ENCODE data around the gene ASIC3. TPM values are rescaled to one million over a fixed set of nuclear protein-coding genes. Genes with fewer than 3 reads are reported as not detected.

The ASIC3 gene
- total RNA-seq: under 0.01 and 0.26 TPM in 2 replicates

DNA sequence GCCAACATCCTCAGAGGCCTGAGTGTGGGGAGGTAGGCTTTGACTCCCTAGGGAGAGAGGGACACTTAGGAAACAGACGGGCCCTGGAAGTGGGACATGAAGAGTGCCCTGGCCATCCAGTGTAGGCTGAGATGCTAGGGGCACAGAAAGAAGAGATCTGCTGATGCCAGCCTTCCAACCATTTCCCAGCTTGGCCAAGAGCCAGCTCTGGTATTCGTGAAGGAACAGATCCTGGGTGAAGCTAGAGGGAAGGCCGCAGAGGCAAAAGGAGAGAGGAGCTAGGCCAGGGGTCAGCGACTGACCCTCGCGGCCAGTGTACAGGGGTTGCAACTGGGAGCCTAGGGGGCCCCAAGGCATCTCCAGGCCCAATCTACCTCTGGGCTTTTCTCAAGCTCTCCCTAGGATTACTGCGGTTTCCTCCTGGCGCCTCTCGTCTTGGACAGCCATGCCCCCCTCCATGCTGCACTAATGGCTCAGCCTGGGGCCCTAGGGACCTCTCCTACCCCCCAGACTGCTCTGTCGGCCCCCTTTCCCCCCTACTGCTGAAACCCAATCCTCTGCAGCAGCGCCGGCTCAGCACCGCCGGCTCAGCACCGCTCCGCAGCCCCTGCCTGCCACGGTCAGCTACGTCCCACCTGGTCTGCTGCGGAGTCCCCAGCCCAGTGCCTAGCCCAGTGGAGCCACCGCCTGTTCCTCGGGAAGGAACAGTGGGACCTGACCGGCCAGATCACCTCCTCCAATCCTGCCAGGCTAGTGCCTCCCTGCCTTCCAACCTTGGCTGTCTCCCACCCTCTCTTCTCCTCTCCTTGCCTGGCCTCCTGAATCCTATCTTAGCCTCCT, at the start of gene ASIC3:
ASIC3 (plus strand) TSS at position 556 of the 840 bp plus-strand sequence. CDS start 355 bp downstream, outside the sequence.
- FAIRE-seq (no peak), DNase-seq (ENCODE audit: low read depth) (no peak)
- TF ChIP-seq, protein P1, sequence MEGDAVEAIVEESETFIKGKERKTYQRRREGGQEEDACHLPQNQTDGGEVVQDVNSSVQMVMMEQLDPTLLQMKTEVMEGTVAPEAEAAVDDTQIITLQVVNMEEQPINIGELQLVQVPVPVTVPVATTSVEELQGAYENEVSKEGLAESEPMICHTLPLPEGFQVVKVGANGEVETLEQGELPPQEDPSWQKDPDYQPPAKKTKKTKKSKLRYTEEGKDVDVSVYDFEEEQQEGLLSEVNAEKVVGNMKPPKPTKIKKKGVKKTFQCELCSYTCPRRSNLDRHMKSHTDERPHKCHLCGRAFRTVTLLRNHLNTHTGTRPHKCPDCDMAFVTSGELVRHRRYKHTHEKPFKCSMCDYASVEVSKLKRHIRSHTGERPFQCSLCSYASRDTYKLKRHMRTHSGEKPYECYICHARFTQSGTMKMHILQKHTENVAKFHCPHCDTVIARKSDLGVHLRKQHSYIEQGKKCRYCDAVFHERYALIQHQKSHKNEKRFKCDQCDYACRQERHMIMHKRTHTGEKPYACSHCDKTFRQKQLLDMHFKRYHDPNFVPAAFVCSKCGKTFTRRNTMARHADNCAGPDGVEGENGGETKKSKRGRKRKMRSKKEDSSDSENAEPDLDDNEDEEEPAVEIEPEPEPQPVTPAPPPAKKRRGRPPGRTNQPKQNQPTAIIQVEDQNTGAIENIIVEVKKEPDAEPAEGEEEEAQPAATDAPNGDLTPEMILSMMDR (IDR thresholded peaks at IDR 0.05; ENCODE audit: insufficient read depth, low read length, severe bottlenecking): no peak
- H3K27me3 ChIP-seq (ENCODE audit: control insufficient read depth, insufficient read depth, low read length): peaks cover 6% of the 10 kb centered on the region
- H3K4me3 ChIP-seq (ENCODE audit: low read depth, low read length): no peak within 1 kb of the TSS
- H3K36me3 ChIP-seq (ENCODE audit: control insufficient read depth, insufficient read depth, low read length): peaks cover 2% of the 10 kb centered on the region

DNA sequence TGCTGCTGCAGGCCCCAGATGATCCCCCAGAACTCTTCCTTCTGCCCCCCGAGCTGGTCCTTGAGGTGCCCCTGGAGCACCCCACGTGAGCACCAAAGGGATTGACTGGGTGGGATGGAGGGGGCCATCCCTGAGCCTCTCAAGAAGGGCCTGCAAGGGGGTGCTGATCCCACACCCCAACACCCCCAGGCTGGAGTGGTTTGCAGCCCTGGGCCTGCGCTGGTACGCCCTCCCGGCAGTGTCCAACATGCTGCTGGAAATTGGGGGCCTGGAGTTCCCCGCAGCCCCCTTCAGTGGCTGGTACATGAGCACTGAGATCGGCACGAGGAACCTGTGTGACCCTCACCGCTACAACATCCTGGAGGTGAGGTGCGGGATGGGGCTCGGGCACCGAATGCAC, 49.3 kb upstream of the ASIC3 start:
- FAIRE-seq (no peak), DNase-seq (ENCODE audit: low read depth) (no peak)
- TF ChIP-seq, protein P1 (IDR thresholded peaks at IDR 0.05; ENCODE audit: insufficient read depth, low read length, severe bottlenecking): no peak
- no peaks in the 10 kb centered on the region for H3K36me3 ChIP-seq (ENCODE audit: control insufficient read depth, insufficient read depth, low read length)
- no peak overlapping the region for H3K4me3 ChIP-seq (ENCODE audit: low read depth, low read length)
- no peaks in the 10 kb centered on the region for H3K27me3 ChIP-seq (ENCODE audit: control insufficient read depth, insufficient read depth, low read length)

DNA sequence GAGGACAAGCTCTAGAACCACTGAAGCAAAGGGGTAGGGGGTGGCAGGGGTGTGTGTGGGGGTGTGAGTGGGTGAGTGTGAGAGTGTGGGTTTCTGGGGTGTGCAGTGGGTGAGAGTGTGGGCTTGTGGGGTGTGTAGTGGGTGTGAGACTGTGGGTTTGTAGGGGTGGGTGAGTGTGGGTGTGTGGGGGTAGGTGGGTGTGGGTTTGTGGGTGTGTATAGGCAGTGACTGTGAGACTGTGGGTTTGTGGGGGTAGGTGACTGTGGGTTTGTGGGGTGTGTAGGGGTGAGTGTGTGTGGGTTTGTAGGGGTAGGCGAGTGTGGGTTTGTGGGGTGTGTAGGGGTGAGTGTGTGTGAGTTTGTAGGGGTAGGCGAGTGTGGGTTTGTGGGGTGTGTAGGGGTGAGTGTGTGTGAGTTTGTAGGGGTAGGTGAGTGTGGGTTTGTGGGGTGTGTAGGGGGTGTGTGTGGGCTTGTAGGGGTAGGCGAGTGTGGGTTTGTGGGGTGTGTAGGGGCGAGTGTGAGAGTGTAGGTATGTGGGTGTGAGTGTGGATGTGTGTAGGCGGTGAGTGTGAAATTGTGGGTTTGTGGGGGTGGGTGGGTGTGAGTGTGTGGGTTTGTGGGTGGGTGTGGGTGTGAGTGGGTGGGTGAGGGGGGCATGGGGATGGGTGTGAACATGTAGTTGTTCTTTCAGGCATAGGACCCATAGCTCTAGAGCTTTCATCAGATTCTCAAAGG, 48.7 kb upstream of the ASIC3 start:
- DNase-seq (ENCODE audit: low read depth): no peak
- Histone ChIP-seq H3K36me3 (ENCODE audit: control insufficient read depth, insufficient read depth, low read length) (no peaks in the 10 kb centered on the region), H3K27me3 (ENCODE audit: control insufficient read depth, insufficient read depth, low read length) (no peaks in the 10 kb centered on the region), H3K4me3 (ENCODE audit: low read depth, low read length) (no peak overlapping the region)
- FAIRE-seq: no peak
- TF ChIP-seq, protein P1 (IDR thresholded peaks at IDR 0.05; ENCODE audit: insufficient read depth, low read length, severe bottlenecking): no peak

DNA sequence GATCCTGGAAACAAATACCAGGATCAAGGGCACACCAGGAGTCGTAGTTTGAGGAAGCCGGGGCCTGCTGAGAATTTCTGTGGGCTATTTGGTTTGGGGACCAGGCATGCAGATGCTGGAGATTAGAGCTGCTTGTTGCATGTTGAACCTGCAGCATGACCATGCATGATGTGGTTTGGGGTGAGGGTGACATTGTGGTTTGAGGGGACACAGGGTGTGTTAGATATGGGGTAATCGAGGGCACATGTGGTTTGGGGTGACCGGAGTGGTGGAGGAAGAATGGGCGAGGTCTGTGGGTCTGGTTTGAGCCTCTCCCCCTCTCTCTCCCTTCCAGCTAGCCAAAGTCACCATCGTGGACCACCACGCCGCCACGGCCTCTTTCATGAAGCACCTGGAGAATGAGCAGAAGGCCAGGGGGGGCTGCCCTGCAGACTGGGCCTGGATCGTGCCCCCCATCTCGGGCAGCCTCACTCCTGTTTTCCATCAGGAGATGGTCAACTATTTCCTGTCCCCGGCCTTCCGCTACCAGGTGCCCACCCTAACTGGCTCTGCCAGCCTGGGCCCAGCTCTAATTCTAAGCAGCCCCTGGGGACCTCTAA, 47.3 kb upstream of the ASIC3 start:
- H3K36me3 ChIP-seq (ENCODE audit: control insufficient read depth, insufficient read depth, low read length): no peaks in the 10 kb centered on the region
- TF ChIP-seq, protein P1 (IDR thresholded peaks at IDR 0.05; ENCODE audit: insufficient read depth, low read length, severe bottlenecking): no peak
- no peaks in the 10 kb centered on the region for H3K27me3 ChIP-seq (ENCODE audit: control insufficient read depth, insufficient read depth, low read length)
- no peak overlapping the region for H3K4me3 ChIP-seq (ENCODE audit: low read depth, low read length)
- DNase-seq (ENCODE audit: low read depth) (no peak), FAIRE-seq (no peak)

DNA sequence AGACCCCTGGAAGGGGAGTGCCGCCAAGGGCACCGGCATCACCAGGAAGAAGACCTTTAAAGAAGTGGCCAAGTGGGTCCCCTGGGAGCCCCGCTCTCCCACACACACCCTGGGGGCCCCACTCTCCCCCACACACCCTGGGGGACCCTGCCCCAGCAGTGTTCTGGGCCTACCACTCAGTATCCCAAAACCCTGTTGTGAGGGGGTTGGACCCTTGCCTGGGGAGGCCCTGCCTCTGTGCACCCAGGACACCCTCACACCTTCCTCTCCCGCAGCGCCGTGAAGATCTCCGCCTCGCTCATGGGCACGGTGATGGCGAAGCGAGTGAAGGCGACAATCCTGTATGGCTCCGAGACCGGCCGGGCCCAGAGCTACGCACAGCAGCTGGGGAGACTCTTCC, 46.8 kb upstream of the ASIC3 start:
- TF ChIP-seq, protein P1 (IDR thresholded peaks at IDR 0.05; ENCODE audit: insufficient read depth, low read length, severe bottlenecking): no peak
- no peaks in the 10 kb centered on the region for H3K36me3 ChIP-seq (ENCODE audit: control insufficient read depth, insufficient read depth, low read length)
- no peak for FAIRE-seq
- no peak for DNase-seq (ENCODE audit: low read depth)
- no peak overlapping the region for H3K4me3 ChIP-seq (ENCODE audit: low read depth, low read length)
- H3K27me3 ChIP-seq (ENCODE audit: control insufficient read depth, insufficient read depth, low read length): no peaks in the 10 kb centered on the region
